HEK293T (cell line): Measurements from ENCODE around the gene ZNF559.
"Not testable (repeated sequence)": the region's sequence is repeated elsewhere in the genome, so short reads cannot be mapped to it uniquely, and the experiment has no call there.

ENCODE experiments used
- ARNT ChIP-seq: fragments of 450-650 bp; IDR thresholded peaks from 2 replicates; pipeline ENCODE4 v1.6.1; 2017; ENCODE audit warnings: mild to moderate bottlenecking
- BHLHE40 ChIP-seq: fragments of 450-650 bp; IDR thresholded peaks from 2 replicates; pipeline ENCODE4 v1.6.1; 2016; ENCODE audit warnings: mild to moderate bottlenecking, moderate library complexity, borderline replicate concordance
- ELF4 ChIP-seq: fragments of 450-650 bp; IDR thresholded peaks from 2 replicates; pipeline ENCODE4 v1.6.1; 2017; ENCODE audit warnings: antibody characterized with exemption
- FOXA1 ChIP-seq: fragments of 450-650 bp; IDR thresholded peaks from 2 replicates; pipeline ENCODE4 v1.6.1; 2016; ENCODE audit warnings: mild to moderate bottlenecking
- FOXK2 ChIP-seq: fragments of 450-650 bp; IDR thresholded peaks from 2 replicates; pipeline ENCODE4 v1.6.1; 2016; ENCODE audit warnings: mild to moderate bottlenecking
- FOXM1 ChIP-seq: fragments of 450-650 bp; IDR thresholded peaks from 2 replicates; pipeline ENCODE4 v1.6.1; 2017; ENCODE audit warnings: mild to moderate bottlenecking, borderline replicate concordance
- L3MBTL2 ChIP-seq: fragments of 450-650 bp; conservative IDR thresholded peaks from 2 replicates; pipeline ENCODE4 v1.6.1; 2016; ENCODE audit warnings: mild to moderate bottlenecking
- LEF1 ChIP-seq: fragments of 450-650 bp; IDR thresholded peaks from 2 replicates; pipeline ENCODE4 v1.6.1; 2017; ENCODE audit warnings: mild to moderate bottlenecking, borderline replicate concordance
- SP1 ChIP-seq: fragments of 450-650 bp; IDR thresholded peaks from 2 replicates; pipeline ENCODE4 v1.6.1; 2017
- SUZ12 ChIP-seq: fragments of 450-650 bp; IDR thresholded peaks from 2 replicates; pipeline ENCODE4 v1.6.1; 2016; ENCODE audit warnings: mild to moderate bottlenecking
- ZNF384 ChIP-seq: fragments of 450-650 bp; IDR thresholded peaks from 2 replicates; pipeline ENCODE4 v1.6.1; 2016

GRCh38 chr19:9322201-9322600 is 1.8 kb upstream of the ZNF559 start:
- not testable (repeated sequence) for TF ChIP-seq LEF1, FOXM1, SP1, BHLHE40, ELF4, SUZ12, FOXA1, FOXK2, L3MBTL2, ZNF384, ARNT
